Naive thymus-derived CD8-positive, alpha-beta T cell (primary cell): ENCODE results near the gene NHLRC2. TPM values are rescaled to one million over a fixed set of nuclear protein-coding genes. Genes with fewer than 3 reads are reported as not detected.

ENCODE experiments used
- ATAC-seq, 2 donors: fragments of 150-1000 bp; cut with Tn5 transposase in 1 of 2; sonication (Bioruptor Pico), chemical (Tn5 transposase) in 1 of 2; 1 replicate in 1 of 2; 2 replicates in 1 of 2; pipeline ENCODE4 v1.10.0; 2021; ENCODE audit warnings: mild to moderate bottlenecking in 2 of 2, moderate library complexity in 2 of 2
- POLR2A ChIA-PET: fragments of 350-600 bp; sonication (Branson Sonifier 250); formaldehyde crosslinking; loops from one replicate; lab custom pipeline; 2021; ENCODE audit warnings: antibody characterized with exemption; lab: Charles Lee
- DNase-seq, 10 donors: peaks; one replicate each; pipeline versions ENCODE4 v3.0.0 to v3.0.0-alpha.2; 2020 to 2022
- H3K27ac Mint-ChIP-seq, 10 donors: one replicate each; pipeline ENCODE4 v1.8.0; 2020 to 2022; ENCODE audit warnings: mild to moderate bottlenecking in 10 of 10, mixed read lengths in 10 of 10, moderate library complexity in 4 of 10, inconsistent platforms in 1 of 10
- H3K27me3 Mint-ChIP-seq, 5 donors: one replicate each; pipeline ENCODE4 v1.8.0; 2021 to 2022; ENCODE audit warnings: mixed read lengths in 5 of 5
- H3K36me3 Mint-ChIP-seq, 3 donors: one replicate each; pipeline ENCODE4 v1.8.0; 2020 to 2022; ENCODE audit warnings: mixed read lengths in 3 of 3, mild to moderate bottlenecking in 2 of 3, inconsistent platforms in 1 of 3
- H3K4me1 Mint-ChIP-seq, 4 donors: one replicate each; pipeline ENCODE4 v1.8.0; 2021 to 2022; ENCODE audit warnings: mixed read lengths in 4 of 4
- H3K4me3 Mint-ChIP-seq, 10 donors: one replicate each; pipeline ENCODE4 v1.8.0; 2020 to 2022; ENCODE audit warnings: mild to moderate bottlenecking in 10 of 10, mixed read lengths in 10 of 10, moderate library complexity in 6 of 10, inconsistent platforms in 1 of 10
- H3K9me3 Mint-ChIP-seq, 9 donors: one replicate each; pipeline ENCODE4 v1.8.0; 2020 to 2022; ENCODE audit warnings: mixed read lengths in 9 of 9, mild to moderate bottlenecking in 3 of 9, inconsistent platforms in 1 of 9, moderate library complexity in 1 of 9
- polyA plus RNA-seq, 3 donors: library from polyadenylated mRNA; unstranded; fragments of 300-500 nt; fragmentation: Illumina TruSeq; gene quantifications; one replicate each; pipeline ENCODE4 v1.2.3, GENCODE V29; 2021
- total RNA-seq, 8 experiments: library from RNA in 2 of 8; stranded (reverse) in 2 of 8; gene quantifications; one replicate each; pipeline ENCODE4 v1.2.3 and lab custom pipeline; 2021 to 2026

The NHLRC2 gene
- total and polyA plus RNA-seq, 5 experiments from 2014 or later, result 3.4 to 25.4 (median 7.8) TPM

DNA sequence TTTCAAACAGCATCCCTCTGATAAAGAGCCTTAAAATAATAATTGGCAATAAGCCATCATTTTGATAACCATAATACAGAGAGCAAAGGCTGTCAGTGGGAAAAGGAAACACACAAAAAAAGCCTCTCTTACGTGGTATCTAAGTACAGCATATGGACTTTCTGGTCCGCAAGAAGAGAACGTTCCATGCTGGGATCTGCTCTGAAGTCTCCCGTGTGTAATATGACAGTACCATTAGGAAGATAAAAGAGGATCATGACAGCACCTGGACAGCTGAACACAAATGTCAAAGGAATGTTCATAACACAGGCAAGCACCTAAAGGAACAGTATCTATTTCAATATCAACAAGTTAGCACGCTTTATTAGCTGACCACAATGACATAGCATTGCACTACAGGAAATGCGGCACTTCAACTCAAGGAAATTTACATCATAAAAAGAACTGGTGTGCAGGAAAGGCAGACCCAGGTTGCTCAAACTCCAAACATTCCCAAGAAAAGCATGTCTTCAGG is 10.4 kb upstream of the NHLRC2 start:
- H3K4me1 Mint-ChIP-seq, result peaks cover 2 to 7% (median 3%) of the 10 kb centered on the region in 4 donors
- ATAC-seq (no peak), DNase-seq (no peak)
- no peak overlapping the region for H3K27ac Mint-ChIP-seq
- POLR2A ChIA-PET, result no interaction called here
- H3K9me3 Mint-ChIP-seq, result no peaks in the 10 kb centered on the region
- no peak overlapping the region for H3K4me3 Mint-ChIP-seq
- no peaks in the 10 kb centered on the region for H3K27me3 Mint-ChIP-seq
- H3K36me3 Mint-ChIP-seq, result peaks cover 5 to 41% (median 17%) of the 10 kb centered on the region in 3 donors

DNA sequence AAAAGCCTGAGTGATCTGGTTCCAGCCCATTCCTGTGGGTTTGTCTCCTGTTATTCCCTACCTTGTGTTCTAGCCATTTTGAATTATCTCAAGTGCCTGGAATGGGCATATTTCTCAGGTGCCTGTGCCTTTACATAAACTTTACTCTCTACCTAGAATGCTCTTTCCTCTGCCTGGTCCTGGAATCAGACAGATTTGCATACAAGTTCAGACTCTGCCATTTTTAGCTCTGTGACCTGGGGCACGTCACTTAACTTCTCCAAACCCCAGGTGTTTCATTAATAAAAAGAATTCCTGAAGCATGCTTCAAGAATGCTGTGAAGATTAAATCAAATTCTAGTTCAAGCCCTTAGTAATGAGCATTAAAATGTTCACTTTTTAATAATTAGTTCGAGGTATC is 8.4 kb upstream of the NHLRC2 start:
- no peaks in the 10 kb centered on the region for H3K27me3 Mint-ChIP-seq
- H3K27ac Mint-ChIP-seq, result peak overlapping the region in 3 of 10 donors; percentile 0 to 76 (median 34)
- no peaks in the 10 kb centered on the region for H3K9me3 Mint-ChIP-seq
- no peak overlapping the region for H3K4me3 Mint-ChIP-seq
- peaks cover 5 to 35% (median 15%) of the 10 kb centered on the region in 3 donors for H3K36me3 Mint-ChIP-seq
- H3K4me1 Mint-ChIP-seq, result peaks cover 4 to 13% (median 11%) of the 10 kb centered on the region in 4 donors
- ATAC-seq (no peak), DNase-seq (no peak)
- POLR2A ChIA-PET, result no interaction called here

DNA sequence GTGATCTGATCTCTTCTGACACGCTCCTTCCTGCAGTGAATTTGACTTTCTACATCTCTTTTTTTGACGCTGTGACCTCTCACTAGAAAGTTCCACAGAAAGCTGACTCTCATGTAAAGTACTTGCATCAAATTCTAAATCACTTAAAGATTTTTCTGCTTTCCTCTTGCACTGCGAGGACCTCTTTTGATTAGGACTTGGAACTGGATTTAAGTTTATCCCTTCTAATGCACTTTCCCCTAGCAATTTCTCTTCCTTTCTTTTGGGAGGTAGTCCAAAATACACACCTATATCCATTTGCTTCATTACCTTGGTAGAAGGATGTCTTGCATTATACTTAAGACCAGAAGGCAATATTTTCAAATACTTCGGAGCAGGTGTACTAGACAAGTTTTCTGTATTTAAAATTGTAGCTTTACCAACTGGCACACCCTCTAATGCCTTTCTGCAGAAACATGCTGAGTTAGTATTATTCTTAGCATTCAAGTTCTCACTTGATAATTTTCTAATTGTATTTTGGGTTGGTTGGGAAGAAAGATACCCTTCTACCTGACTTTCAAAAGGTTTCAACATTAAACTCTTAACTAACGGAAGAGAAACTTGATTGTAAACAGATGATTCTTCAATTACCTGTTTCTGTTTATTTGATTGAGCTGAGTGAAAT is 5.2 kb upstream of the NHLRC2 start:
- H3K9me3 Mint-ChIP-seq, result no peaks in the 10 kb centered on the region
- H3K27ac Mint-ChIP-seq, result no peak overlapping the region
- POLR2A ChIA-PET, result no interaction called here
- ATAC-seq (no peak), DNase-seq (no peak)
- H3K4me1 Mint-ChIP-seq, result peaks cover 9 to 33% (median 27%) of the 10 kb centered on the region in 4 donors
- peaks cover 1 to 25% (median 12%) of the 10 kb centered on the region in 3 donors for H3K36me3 Mint-ChIP-seq
- no peak overlapping the region for H3K4me3 Mint-ChIP-seq
- no peaks in the 10 kb centered on the region for H3K27me3 Mint-ChIP-seq

DNA sequence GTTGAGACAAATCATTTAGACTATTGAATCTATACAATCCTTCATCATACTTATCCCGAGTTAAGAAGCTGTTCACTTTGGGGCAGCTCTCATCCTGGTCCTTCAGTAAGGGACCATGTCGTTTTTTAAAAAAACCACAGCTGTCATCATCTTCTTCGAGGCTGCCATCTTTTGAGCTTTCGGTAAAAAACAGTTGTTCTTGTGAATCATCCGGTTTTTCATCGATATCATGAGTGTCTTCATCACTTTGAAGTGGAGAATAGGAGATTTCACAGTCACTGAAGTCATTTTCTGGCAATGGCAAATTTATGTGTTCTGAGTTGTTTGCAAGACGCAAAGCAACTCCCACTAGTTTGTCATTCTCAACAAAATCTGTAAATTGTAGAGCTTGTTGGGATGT is 4.5 kb upstream of the NHLRC2 start:
- ATAC-seq (no peak), DNase-seq (no peak)
- H3K4me1 Mint-ChIP-seq, result peaks cover 9 to 33% (median 27%) of the 10 kb centered on the region in 4 donors
- H3K36me3 Mint-ChIP-seq, result peaks cover 5 to 19% (median 12%) of the 10 kb centered on the region in 3 donors
- no peaks in the 10 kb centered on the region for H3K9me3 Mint-ChIP-seq
- H3K4me3 Mint-ChIP-seq, result peak overlapping the region in 2 of 10 donors; percentile 3 to 54
- no peaks in the 10 kb centered on the region for H3K27me3 Mint-ChIP-seq
- H3K27ac Mint-ChIP-seq, result peak overlapping the region in 3 of 10 donors; percentile 43 to 55 (median 53)
- POLR2A ChIA-PET, result no interaction called here

DNA sequence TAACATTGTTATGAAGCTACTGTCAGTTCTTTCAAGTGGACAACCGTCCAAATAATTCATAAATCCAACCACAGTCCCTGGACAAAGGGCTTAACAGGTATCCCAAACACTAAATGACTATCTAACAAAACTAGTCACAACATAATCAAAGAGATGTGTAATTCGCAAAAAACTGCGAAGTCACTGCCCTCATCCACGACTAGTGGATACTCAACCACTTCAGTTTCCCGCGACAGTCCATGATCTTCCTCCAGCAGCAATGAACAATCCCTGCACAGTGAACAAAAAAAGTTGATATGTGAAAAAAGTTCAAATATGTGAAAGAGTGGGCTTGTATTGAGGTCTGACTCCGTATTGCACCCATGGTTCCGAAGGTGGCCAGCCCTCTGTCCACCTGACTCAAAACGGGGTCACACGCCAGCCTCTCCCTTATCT is 866 bp upstream of the NHLRC2 start:
- no peak for ATAC-seq
- DNase-seq, result peak in 1 of 10 donors; percentile 2
- H3K9me3 Mint-ChIP-seq, result no peaks in the 10 kb centered on the region

DNA sequence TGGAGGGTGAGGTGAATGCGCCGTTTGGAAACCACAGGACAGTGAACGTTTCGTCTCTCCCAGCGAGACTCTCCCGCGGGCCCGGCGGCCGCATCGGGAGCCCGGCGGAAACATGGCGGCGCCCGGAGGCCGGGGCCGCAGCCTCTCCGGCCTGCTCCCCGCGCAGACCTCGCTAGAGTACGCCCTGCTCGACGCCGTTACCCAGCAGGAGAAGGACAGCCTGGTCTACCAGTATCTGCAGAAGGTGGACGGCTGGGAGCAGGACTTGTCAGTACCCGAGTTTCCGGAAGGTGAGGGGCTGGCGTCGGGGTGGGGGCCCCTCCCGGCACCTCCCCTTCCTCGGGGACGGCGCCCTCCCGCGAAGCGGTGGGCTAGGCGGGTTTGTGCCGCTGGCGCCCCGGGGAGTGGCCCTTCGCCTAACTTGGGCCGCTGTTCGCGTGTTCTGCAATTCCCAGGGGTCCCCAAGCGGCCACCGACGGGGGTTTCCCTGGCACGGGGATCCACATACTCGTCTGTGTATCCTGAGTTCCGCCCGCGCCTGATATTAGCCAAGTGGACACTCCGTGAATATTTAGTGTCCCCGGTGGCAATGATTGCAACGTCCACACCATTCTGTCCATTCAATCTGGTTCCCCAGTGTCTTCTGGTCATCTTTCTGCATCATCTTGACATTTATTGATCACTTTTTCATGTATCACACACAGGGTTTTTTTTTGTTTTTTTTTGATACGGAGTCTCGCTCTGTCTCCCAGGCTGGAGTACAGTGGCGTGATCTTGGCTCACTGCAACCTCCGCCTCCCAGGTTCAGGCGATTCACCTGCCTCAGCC is 514 bp downstream of the NHLRC2 start:
- peaks cover 14 to 65% (median 31%) of the 10 kb centered on the region in 4 donors for H3K4me1 Mint-ChIP-seq

More for the DNA sequence above, 866 bp upstream of the NHLRC2 start:
- H3K36me3 Mint-ChIP-seq, result peaks cover 5 to 11% (median 8%) of the 10 kb centered on the region in 3 donors
- peak overlapping the region; percentile 96 to 100 (median 98) for H3K4me3 Mint-ChIP-seq
- no peaks in the 10 kb centered on the region for H3K27me3 Mint-ChIP-seq
- H3K4me1 Mint-ChIP-seq, result peaks cover 15 to 62% (median 39%) of the 10 kb centered on the region in 4 donors
- POLR2A ChIA-PET, result no interaction called here
- H3K27ac Mint-ChIP-seq, result peak overlapping the region; percentile 88 to 98 (median 96)

DNA sequence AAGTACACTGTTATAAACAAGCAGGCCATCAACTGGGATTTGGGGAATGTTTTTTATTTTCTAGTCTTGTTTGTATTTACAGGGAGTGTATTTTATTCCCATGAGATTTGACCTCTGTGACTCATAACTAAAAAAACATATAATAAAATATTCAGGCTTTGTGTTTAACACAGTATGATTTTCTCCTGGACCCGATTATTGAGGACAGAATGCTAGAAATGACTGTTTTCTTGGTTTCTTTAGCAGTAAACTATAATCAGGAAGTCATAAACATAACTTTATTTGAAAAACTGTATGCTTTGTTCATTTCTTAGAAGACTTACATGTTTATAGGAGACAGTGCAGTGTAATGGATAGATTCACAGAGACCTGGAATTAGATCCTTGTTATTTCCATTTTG is 2.1 kb downstream of the NHLRC2 start:
- Mint-ChIP-seq H3K4me1 (peaks cover 14 to 57% (median 30%) of the 10 kb centered on the region in 4 donors), H3K36me3 (peaks cover 25 to 30% (median 29%) of the 10 kb centered on the region in 3 donors), H3K9me3 (peaks cover 0 to 9% (median 5%) of the 10 kb centered on the region in 9 donors), H3K4me3 (peak overlapping the region in 6 of 10 donors; percentile 27 to 99 (median 97)), H3K27me3 (no peaks in the 10 kb centered on the region), H3K27ac (peak overlapping the region in 3 of 10 donors; percentile 25 to 98 (median 90))
- ATAC-seq (no peak), DNase-seq (no peak)
- POLR2A ChIA-PET, result no interaction called here

More for the DNA sequence above, 514 bp downstream of the NHLRC2 start:
- ATAC-seq (peak; percentile 56 to 67), DNase-seq (peak in 9 of 10 donors; percentile 11 to 66 (median 30))
- peak overlapping the region; percentile 96 to 100 (median 98) for H3K4me3 Mint-ChIP-seq
- POLR2A ChIA-PET, result no interaction called here
- H3K9me3 Mint-ChIP-seq, result no peaks in the 10 kb centered on the region
- H3K27me3 Mint-ChIP-seq, result no peaks in the 10 kb centered on the region
- H3K27ac Mint-ChIP-seq, result peak overlapping the region; percentile 88 to 98 (median 96)
- H3K36me3 Mint-ChIP-seq, result peaks cover 13 to 15% (median 14%) of the 10 kb centered on the region in 3 donors

DNA sequence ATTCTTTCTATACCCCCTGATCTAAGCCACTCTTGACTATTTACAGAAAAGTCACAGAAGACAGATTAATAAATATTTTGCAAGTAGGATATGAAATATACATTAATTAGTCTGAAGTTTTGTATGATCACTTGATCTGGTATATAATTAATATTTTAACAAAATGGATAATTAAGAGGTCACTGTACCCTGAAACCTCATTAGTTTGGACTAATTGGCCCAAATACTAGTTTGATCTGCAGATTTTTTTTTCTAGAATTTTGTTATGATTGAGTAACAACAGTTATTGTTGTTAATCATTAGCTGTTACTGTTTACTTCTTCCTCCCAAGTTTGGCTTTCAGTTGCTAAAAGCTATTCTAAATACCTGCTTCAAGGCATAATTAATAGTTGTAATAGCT is 2.7 kb downstream of the NHLRC2 start:
- Mint-ChIP-seq H3K27me3 (no peaks in the 10 kb centered on the region), H3K36me3 (peaks cover 25 to 30% (median 30%) of the 10 kb centered on the region in 3 donors), H3K9me3 (peaks cover 0 to 9% (median 5%) of the 10 kb centered on the region in 9 donors), H3K4me3 (no peak overlapping the region), H3K4me1 (peaks cover 14 to 55% (median 29%) of the 10 kb centered on the region in 4 donors), H3K27ac (no peak overlapping the region)
- DNase-seq (no peak), ATAC-seq (no peak)
- POLR2A ChIA-PET, result no interaction called here

DNA sequence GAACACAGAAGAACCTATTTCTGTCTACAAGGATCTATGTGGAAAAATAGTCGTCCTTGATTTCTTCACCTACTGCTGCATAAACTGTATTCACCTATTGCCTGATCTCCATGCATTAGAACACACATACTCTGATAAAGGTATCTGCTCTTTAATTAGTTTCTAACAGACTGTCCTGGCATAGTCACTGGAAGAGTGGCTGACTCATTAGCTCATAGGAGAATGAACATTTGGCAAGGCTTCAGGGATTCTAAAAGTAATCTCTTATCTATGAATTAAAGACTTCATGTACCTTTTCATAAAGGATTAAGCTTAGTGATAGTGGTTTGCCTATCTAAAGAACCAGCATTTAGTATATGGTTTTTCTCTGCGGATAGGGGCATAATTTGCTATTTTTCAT is 4.1 kb downstream of the NHLRC2 start:
- ATAC-seq, result no peak
- peaks cover 13 to 43% (median 20%) of the 10 kb centered on the region in 4 donors for H3K4me1 Mint-ChIP-seq
- POLR2A ChIA-PET, result interaction anchor here (0.7 kb wide), 1 partner anchor 165 kb away, joined by 6 read pairs; no protein-coding TSS in a partner anchor
- H3K36me3 Mint-ChIP-seq, result peaks cover 29 to 42% (median 30%) of the 10 kb centered on the region in 3 donors
- peaks cover 0 to 12% (median 5%) of the 10 kb centered on the region in 9 donors for H3K9me3 Mint-ChIP-seq
- H3K4me3 Mint-ChIP-seq, result no peak overlapping the region
- H3K27me3 Mint-ChIP-seq, result no peaks in the 10 kb centered on the region
- H3K27ac Mint-ChIP-seq, result no peak overlapping the region
- DNase-seq, result no peak

DNA sequence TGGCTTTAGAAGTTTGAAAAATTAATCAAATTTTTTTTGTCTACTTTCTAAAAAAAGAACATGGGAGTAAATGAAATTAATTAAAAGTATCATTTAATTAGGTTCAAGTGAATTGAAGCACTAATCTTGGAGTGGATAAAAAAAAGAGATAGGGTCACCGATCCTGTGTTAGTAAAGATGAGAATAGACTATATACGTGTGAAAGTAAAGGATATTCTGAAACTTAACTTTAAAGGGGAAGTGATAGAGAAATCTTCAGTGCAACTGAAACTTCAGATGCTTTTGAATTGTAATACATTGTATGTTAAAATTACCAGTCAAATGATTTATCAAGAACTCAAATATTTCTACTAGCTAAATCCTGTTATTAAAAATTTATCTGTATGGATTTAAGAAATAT is 4.8 kb downstream of the NHLRC2 start:
- Mint-ChIP-seq H3K4me1 (peaks cover 10 to 37% (median 14%) of the 10 kb centered on the region in 4 donors), H3K27ac (peak overlapping the region in 1 of 10 donors; percentile 57), H3K9me3 (peaks cover 0 to 12% (median 5%) of the 10 kb centered on the region in 9 donors), H3K36me3 (peaks cover 35 to 49% (median 35%) of the 10 kb centered on the region in 3 donors), H3K27me3 (no peaks in the 10 kb centered on the region), H3K4me3 (no peak overlapping the region)
- ATAC-seq (no peak), DNase-seq (no peak)
- POLR2A ChIA-PET, result no interaction called here

DNA sequence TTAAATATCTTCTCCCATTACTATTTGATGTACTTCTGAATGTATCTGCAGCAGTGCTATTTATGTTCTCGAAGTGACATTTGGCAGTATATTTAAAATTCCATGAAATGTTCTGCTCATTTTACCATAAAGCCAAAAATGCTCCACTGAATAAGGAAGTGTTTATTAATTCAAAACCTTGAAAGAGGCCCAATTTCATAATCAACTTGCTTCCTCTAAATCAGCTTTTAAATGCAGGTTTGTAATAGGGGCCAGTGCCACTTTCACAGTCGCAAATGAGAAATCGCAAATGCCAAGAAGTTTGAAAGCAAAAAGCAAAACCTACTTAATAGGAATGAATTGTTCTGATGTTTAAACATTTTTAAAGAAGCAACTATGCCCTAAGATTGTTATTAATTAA is 11.4 kb downstream of the NHLRC2 start:
- H3K4me1 Mint-ChIP-seq, result peaks cover 11 to 17% (median 15%) of the 10 kb centered on the region in 4 donors
- POLR2A ChIA-PET, result no interaction called here
- H3K9me3 Mint-ChIP-seq, result peaks cover 0 to 10% (median 3%) of the 10 kb centered on the region in 9 donors
- ATAC-seq (no peak), DNase-seq (no peak)
- no peaks in the 10 kb centered on the region for H3K27me3 Mint-ChIP-seq
- H3K27ac Mint-ChIP-seq, result no peak overlapping the region
- no peak overlapping the region for H3K4me3 Mint-ChIP-seq
- H3K36me3 Mint-ChIP-seq, result peaks cover 13 to 51% (median 30%) of the 10 kb centered on the region in 3 donors
